Measurements from ENCODE around the gene SLC9A5. TPM values are rescaled to one million over a fixed set of nuclear protein-coding genes. Genes with fewer than 3 reads are reported as not detected.

Gene SLC9A5
- polyA plus RNA-seq, 3 donors, result 1.0 TPM; not detected in 2

- peaks cover 0 to 1% (median 0%) of the 10 kb centered on the region in 3 donors for H3K27me3 Mint-ChIP-seq (ENCODE audit: low read depth in 3 of 3)
- H3K9me3 Mint-ChIP-seq, result no peaks in the 10 kb centered on the region
- no peak overlapping the region for H3K27ac ChIP-seq (ENCODE audit: low read depth in 1 of 2, low read length in 2 of 2)
- no peak for TF ChIP-seq CTCF (IDR thresholded peaks at IDR 0.05)
- H3K4me1 Mint-ChIP-seq, result peaks cover 14% of the 10 kb centered on the region
- no peaks in the 10 kb centered on the region for H4K20me1 ChIP-seq (ENCODE audit: insufficient read depth, low read length)
- no peaks in the 10 kb centered on the region for H3K27me3 ChIP-seq (ENCODE audit: control insufficient read depth in 2 of 2, insufficient read depth in 2 of 2, low read length in 2 of 2)
- intact Hi-C loops (cut with micrococcal nuclease), result loop anchor here in 1 of 2 donors (5.0 kb wide), 1 partner anchor 118 kb away; no protein-coding TSS in a partner anchor
- H3K79me2 ChIP-seq (ENCODE audit: insufficient read depth, low read length), result peaks cover 4% of the 10 kb centered on the region
- peak overlapping the region; percentile 75 to 86 for H3K4me3 Mint-ChIP-seq
- peak overlapping the region; percentile 92 for H2AFZ ChIP-seq (ENCODE audit: insufficient read depth, low read depth, low read length, poor library complexity, severe bottlenecking)
- no peaks in the 10 kb centered on the region for H3K36me3 ChIP-seq (replicated peaks in 1 of 2; ENCODE audit: control insufficient read depth in 1 of 2, insufficient read depth in 2 of 2, low read length in 2 of 2)
- peaks cover 12 to 20% of the 10 kb centered on the region in 2 donors for H3K4me1 ChIP-seq (ENCODE audit: control insufficient read depth in 1 of 2, insufficient read depth in 2 of 2, low read length in 2 of 2)
- H3K9me3 ChIP-seq (replicated peaks in 1 of 2; ENCODE audit: control insufficient read depth in 1 of 2, insufficient read depth in 1 of 2, low read length in 2 of 2), result no peaks in the 10 kb centered on the region
- peak overlapping the region; percentile 74 for H3K4me2 ChIP-seq (replicated peaks; ENCODE audit: extremely low read depth, low read length, poor library complexity, severe bottlenecking)
- H3K4me3 ChIP-seq (replicated peaks in 1 of 3; ENCODE audit: low read depth in 2 of 3, low read length in 3 of 3), result peak overlapping the region; percentile 47 to 72 (median 47)
- H3K27ac Mint-ChIP-seq, result no peak overlapping the region
- peak overlapping the region; percentile 77 for H3K9ac ChIP-seq (ENCODE audit: insufficient read depth, low read length, poor library complexity, severe bottlenecking)
- WGBS (ENCODE audit: insufficient coverage), result 0% methylated on average over 41 of the region's 42 CpGs
- peak; percentile 15 to 38 (median 29) for DNase-seq
- H3K36me3 Mint-ChIP-seq, result peaks cover 13 to 14% of the 10 kb centered on the region in 2 donors
Measured at GRCh38 chr16:67278773-67279295, 30.1 kb downstream of the SLC9A5 start.

GRCh38 chr16:67279296-67280089, 30.7 kb downstream of the SLC9A5 start, which contains the start of gene PLEKHG4:
Gene PLEKHG4, plus strand, starts transcription at chr16:67279532. Its CDS starts 513 bp downstream, at chr16:67280045.
- peaks cover 12 to 20% of the 10 kb centered on the region in 2 donors for H3K4me1 ChIP-seq (ENCODE audit: control insufficient read depth in 1 of 2, insufficient read depth in 2 of 2, low read length in 2 of 2)
- H3K9ac ChIP-seq (ENCODE audit: insufficient read depth, low read length, poor library complexity, severe bottlenecking), result peak within 1 kb of the TSS; percentile 77
- no peaks in the 10 kb centered on the region for H4K20me1 ChIP-seq (ENCODE audit: insufficient read depth, low read length)
- DNase-seq, result peak; percentile 71 to 80 (median 77)
- Mint-ChIP-seq H3K27ac (peak within 1 kb of the TSS in 1 of 7 donors; percentile 70), H3K36me3 (peaks cover 13 to 14% of the 10 kb centered on the region in 2 donors), H3K27me3 (ENCODE audit: low read depth in 3 of 3) (no peaks in the 10 kb centered on the region), H3K9me3 (no peaks in the 10 kb centered on the region), H3K4me3 (peak within 1 kb of the TSS; percentile 75 to 86), H3K4me1 (peaks cover 14% of the 10 kb centered on the region)
- H3K4me2 ChIP-seq (replicated peaks; ENCODE audit: extremely low read depth, low read length, poor library complexity, severe bottlenecking), result peak within 1 kb of the TSS; percentile 74
- H3K27me3 ChIP-seq (ENCODE audit: control insufficient read depth in 2 of 2, insufficient read depth in 2 of 2, low read length in 2 of 2), result no peaks in the 10 kb centered on the region
- no peaks in the 10 kb centered on the region for H3K36me3 ChIP-seq (replicated peaks in 1 of 2; ENCODE audit: control insufficient read depth in 1 of 2, insufficient read depth in 2 of 2, low read length in 2 of 2)
- intact Hi-C loops (cut with micrococcal nuclease), result loop anchor here (5.0 kb wide), 1 partner anchor 118 kb away; no protein-coding TSS in a partner anchor
- H3K9me3 ChIP-seq (replicated peaks in 1 of 2; ENCODE audit: control insufficient read depth in 1 of 2, insufficient read depth in 1 of 2, low read length in 2 of 2), result no peaks in the 10 kb centered on the region
- peaks cover 4% of the 10 kb centered on the region for H3K79me2 ChIP-seq (ENCODE audit: insufficient read depth, low read length)
- peak; percentile 88 for TF ChIP-seq CTCF (IDR thresholded peaks at IDR 0.05)
- no peak within 1 kb of the TSS for H3K27ac ChIP-seq (ENCODE audit: low read depth in 1 of 2, low read length in 2 of 2)
- H2AFZ ChIP-seq (ENCODE audit: insufficient read depth, low read depth, low read length, poor library complexity, severe bottlenecking), result peak within 1 kb of the TSS; percentile 92
- peak within 1 kb of the TSS; percentile 47 to 72 (median 47) for H3K4me3 ChIP-seq (replicated peaks in 1 of 3; ENCODE audit: low read depth in 2 of 3, low read length in 3 of 3)
- WGBS (ENCODE audit: insufficient coverage), result 26% methylated on average over 70 of the region's 83 CpGs
